Raji (cell line): Measurements from ENCODE around the gene B2M.

Source experiments
- POLR2A ChIP-seq: IDR thresholded peaks from 2 replicates; pipeline ENCODE4 v1.6.1; 2011; ENCODE audit warnings: low read depth, low read length, control low read depth; ENCODE audit not compliant: insufficient read depth

The B2M gene

DNA sequence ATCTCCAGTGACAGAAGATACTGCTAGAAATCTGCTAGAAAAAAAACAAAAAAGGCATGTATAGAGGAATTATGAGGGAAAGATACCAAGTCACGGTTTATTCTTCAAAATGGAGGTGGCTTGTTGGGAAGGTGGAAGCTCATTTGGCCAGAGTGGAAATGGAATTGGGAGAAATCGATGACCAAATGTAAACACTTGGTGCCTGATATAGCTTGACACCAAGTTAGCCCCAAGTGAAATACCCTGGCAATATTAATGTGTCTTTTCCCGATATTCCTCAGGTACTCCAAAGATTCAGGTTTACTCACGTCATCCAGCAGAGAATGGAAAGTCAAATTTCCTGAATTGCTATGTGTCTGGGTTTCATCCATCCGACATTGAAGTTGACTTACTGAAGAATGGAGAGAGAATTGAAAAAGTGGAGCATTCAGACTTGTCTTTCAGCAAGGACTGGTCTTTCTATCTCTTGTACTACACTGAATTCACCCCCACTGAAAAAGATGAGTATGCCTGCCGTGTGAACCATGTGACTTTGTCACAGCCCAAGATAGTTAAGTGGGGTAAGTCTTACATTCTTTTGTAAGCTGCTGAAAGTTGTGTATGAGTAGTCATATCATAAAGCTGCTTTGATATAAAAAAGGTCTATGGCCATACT, 4.0 kb downstream of the B2M start:
- no peak for TF ChIP-seq POLR2A

DNA sequence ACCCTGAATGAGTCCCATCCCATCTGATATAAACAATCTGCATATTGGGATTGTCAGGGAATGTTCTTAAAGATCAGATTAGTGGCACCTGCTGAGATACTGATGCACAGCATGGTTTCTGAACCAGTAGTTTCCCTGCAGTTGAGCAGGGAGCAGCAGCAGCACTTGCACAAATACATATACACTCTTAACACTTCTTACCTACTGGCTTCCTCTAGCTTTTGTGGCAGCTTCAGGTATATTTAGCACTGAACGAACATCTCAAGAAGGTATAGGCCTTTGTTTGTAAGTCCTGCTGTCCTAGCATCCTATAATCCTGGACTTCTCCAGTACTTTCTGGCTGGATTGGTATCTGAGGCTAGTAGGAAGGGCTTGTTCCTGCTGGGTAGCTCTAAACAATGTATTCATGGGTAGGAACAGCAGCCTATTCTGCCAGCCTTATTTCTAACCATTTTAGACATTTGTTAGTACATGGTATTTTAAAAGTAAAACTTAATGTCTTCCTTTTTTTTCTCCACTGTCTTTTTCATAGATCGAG, 4.5 kb downstream of the B2M start:
- no peak for TF ChIP-seq POLR2A

DNA sequence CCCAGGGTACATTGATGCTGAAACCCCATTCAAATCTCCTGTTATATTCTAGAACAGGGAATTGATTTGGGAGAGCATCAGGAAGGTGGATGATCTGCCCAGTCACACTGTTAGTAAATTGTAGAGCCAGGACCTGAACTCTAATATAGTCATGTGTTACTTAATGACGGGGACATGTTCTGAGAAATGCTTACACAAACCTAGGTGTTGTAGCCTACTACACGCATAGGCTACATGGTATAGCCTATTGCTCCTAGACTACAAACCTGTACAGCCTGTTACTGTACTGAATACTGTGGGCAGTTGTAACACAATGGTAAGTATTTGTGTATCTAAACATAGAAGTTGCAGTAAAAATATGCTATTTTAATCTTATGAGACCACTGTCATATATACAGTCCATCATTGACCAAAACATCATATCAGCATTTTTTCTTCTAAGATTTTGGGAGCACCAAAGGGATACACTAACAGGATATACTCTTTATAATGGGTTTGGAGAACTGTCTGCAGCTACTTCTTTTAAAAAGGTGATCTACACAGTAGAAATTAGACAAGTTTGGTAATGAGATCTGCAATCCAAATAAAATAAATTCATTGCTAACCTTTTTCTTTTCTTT, 5.8 kb downstream of the B2M start:
- TF ChIP-seq POLR2A = no peak

DNA sequence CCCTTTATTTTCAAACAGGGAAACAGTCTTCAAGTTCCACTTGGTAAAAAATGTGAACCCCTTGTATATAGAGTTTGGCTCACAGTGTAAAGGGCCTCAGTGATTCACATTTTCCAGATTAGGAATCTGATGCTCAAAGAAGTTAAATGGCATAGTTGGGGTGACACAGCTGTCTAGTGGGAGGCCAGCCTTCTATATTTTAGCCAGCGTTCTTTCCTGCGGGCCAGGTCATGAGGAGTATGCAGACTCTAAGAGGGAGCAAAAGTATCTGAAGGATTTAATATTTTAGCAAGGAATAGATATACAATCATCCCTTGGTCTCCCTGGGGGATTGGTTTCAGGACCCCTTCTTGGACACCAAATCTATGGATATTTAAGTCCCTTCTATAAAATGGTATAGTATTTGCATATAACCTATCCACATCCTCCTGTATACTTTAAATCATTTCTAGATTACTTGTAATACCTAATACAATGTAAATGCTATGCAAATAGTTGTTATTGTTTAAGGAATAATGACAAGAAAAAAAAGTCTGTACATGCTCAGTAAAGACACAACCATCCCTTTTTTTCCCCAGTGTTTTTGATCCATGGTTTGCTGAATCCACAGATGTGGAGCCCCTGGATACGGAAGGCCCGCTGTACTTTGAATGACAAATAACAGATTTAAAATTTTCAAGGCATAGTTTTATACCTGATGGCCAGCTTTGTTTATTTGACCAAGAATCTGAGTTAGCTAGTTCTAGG, 7.0 kb downstream of the B2M start:
- TF ChIP-seq POLR2A = no peak

DNA sequence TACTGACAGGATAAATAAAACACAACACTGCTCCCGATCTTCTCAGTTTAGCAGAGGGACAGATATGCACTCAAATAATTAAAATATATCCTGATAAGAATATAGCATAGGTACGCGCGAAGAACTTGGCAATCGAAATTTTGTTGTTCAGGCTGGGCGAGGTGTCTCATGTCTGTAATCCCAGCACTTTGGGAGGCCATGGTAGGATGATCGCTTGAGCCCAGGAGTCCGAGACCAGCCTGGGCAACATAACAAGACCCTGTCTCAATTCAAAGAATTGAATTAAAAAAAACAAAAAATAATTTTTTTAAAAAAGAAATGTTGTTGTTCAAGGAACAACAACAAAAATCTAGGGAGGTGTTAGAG, 7.6 kb downstream of the B2M start:
- TF ChIP-seq POLR2A = no peak

DNA sequence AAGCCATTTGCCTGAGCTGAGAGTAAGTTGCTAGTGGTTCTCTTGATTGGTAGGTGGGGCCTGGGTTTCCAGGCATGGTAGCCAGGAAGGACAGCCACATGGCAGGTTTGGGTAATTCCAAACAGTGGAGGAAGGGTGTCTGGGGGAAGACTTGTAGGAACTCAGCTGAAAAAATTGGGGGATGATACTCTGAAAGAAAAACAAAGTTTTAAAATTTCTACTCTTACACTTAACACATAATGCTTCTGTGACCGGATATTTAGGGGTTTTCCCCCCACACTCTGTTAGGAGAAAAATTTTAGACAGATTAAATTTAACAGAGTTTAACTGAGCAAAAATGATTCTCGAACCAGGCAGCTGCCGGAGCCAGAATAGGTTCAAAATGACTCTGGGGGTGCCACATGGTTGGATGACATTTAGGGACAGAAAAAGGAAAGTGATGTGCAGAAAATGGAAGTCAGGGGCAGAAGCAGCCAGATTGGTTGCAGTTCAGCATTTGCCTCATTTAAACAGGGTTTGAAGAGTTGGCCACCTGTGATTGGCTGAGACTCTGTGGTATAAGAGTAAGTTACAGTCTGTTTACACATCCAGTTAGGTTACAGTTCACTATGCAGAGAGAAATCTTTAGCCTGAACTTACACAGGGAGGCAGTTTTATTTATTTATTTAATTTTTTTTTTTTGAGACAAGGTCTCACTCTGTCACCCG, 8.1 kb downstream of the B2M start:
- TF ChIP-seq POLR2A = 0 out of 2 replicates have a peak, but pooled peaks have one; percentile 28

DNA sequence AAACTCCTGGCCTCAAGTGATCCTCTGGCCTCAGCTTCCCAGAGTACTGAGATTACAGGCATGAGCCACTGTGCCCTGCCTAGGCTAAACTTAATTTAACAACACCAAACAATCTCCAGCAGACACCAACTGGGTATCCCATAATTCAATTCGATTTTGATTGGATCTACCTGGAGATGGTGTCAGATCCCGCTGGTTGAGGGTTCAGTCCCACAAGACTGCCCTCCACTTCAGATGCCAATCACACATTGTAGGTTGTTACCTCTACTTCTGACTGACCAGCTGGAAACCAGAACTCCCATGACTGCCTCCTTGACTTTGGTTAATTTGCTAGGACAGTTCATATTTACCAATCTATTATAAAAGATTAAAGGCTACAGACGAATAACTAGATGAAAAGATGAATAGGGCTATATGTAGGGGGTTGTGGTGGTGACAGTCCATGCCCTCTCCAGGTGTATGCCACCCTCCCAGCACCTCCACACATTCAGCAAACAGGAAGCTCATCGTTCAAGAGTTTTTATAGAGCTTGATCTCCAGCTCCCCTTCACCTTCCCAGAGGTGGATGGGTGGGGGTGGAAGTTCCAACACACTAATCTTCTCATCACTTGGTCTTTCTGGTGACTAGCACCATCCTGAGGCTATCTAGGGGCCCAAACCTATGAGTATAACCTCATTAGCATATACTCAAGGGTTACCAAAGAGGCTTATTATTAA, 9.3 kb downstream of the B2M start:
- TF ChIP-seq POLR2A = no peak

DNA sequence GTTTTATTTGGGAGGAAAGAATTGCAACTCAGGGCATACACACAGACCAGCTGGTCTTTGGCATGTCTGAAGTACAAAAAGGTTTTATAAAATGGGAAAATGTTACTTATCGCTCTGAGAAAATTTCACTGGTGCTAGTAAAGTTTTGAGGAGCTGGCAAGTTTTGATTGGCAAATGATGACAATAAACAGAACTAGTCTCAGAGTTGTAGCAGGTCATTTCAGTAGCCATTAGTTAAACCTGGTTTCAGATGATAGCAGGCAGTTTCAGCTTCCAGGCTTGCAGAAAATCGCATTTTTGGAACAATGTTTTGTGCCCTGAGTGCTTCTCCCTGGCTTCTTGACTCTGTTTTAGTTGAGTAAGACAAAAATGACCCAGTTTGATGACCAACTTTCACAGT, 10.7 kb downstream of the B2M start:
- no peak for TF ChIP-seq POLR2A

DNA sequence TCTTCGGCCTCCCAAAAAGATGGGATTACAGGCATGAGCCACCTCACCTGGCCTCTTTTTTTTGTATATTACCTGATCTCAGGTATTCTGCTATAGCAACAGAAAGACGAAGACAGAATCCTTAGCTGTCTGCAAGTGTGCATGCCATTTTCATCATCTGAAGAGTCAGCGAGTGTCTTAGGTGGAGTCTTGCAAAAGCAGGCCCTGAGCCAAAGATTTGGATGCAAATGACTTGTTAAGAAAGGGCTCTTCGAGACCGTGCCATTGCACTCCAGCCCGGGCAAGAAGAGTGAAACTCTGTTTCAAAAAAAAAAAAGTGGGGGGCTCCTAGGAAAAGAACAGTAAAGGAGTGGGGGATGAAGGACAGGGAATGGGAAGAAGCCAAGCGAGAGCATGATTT, 14.8 kb downstream of the B2M start:
- no peak for TF ChIP-seq POLR2A

DNA sequence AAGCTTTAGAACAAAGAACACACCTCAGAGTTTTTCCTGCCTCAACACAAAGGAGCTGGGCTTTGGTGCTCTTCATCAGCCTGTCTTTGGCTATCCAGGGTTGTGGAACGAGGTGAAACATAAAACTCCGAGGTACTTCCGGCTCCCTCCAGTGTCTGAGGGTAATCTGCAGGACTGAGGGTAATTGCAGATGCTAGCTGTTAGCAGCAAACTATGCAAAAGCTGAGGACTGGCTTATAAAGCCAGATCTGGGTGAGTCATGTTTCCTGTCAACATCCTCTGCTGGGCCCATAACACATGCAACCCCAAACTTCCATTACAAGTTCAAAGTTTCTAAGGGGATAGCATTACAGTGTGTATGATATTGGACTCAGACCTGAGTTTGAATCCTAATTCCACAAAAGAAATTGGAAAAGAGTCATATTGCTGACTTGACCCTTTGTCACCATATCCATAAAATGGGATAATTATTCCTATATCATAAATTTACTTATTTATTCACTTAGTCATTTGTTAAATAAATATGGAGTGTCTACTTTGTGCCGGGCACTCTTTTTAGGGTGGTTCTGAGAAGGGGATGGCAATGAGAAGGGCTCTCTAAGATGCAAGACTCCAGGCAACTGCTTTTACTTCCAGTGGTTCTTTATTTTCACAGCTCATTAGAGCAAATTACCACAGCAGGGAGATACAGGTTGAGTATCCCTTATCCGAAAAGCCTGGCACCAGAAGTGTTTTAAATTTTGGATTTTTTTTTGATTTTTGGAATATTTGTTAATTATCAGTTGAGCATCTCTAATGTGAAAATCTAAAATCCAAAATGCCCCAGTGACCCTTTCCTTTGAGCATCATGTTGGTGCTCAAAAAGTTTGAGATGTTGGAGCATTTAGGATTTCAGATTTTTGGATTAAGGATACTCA, 15.5 kb downstream of the B2M start:
- TF ChIP-seq POLR2A = peak; percentile 73

DNA sequence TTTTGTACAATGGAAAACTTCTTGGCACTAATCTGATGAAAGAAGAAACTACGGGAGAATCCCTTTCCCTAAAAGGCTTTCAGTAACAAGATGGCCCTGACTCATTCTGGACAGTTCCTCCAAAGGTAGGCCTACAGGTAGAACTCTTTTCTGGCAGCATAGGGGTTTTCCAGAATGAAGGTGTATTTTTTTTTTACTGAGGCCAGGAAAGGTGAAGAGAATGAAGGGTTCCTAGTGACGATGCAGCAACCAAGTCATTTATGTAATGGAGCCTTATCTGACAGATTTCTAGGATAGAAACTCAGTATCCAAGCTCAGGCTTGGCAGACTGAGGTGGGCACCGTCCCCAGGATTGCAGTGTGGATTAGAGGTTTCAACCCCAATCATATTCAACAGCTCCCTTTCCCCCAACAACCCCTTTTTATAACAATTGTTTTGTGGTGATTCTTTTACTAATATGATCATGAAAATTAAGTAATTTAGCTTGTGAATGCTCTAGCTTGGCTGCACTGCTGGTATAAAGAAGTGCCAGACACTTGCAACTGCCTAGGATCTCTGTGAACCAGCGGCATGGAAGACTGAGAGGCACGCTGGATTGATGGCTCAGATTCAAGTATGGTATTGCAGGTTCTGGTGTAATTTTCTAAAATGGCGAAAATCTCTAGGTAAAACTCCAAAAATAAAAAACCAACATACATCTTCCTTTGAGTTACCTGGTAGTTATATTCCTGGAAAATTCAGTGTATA, 16.3 kb downstream of the B2M start:
- TF ChIP-seq POLR2A = no peak

DNA sequence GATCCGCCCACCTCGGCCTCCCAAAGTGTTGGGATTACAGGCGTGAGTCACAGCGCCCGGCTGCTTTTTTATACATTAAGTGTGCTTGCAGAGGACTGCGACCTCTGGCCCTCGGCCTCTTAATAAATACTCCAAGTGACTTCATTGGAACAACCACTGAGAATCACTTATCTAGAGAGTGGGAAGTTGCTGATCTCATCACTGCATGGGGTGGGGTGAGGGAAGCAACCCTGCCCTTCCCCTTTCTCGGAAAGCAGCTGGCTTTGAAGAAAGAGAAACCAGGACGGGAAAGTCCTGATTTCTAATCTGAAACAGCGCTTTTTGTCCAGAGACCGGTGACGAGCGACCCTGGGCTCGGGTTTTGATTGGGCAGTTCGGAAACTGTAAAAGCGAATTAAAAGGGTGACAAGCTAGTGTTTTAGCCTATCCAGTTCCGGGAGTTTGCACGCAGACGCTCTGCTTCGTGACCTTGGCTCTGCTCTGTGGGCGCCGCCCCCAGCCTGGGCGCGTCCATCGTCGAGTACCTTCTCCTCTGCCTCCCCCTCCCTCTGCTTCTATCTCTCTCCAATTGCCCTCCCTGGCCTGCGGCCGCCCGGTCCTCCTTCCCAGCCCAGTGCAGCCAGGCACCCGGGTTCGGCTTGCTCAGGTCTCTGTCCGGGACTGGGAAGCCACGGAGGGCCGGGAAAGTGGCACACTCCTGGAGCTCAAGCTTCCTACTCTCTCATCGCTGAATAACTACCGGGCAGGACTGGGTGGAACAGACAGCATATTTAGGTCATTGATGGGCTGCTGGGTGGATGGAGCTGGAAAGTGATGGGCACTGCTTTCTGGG, 17.5 kb downstream of the B2M start:
- TF ChIP-seq POLR2A = peak; percentile 86
